Natural killer cell (primary cell): Measurements from ENCODE around the gene IGFBP3. TPM values are rescaled to one million over a fixed set of nuclear protein-coding genes. Genes with fewer than 3 reads are reported as not detected.

Source experiments
- ATAC-seq, 3 donors: fragments of 150-1000 bp in 2 of 3; fragments of 200-7000 bp in 1 of 3; cut with Tn5 transposase; 1 replicate in 1 of 3; 2 replicates in 2 of 3; pipeline ENCODE4 v1.10.0; 2021; ENCODE audit warnings: mild to moderate bottlenecking in 2 of 3, moderate library complexity in 2 of 3
- DNase-seq, 2 donors: peaks; one replicate each; pipeline versions ENCODE4 v3.0.0 to v3.0.0-alpha.2; 2013 to 2021; ENCODE audit warnings: mixed read lengths in 1 of 2
- H3K27ac ChIP-seq: one replicate; pipeline ENCODE4 v1.5.1; 2013; ENCODE audit warnings: mild to moderate bottlenecking, low read length
- H3K27me3 ChIP-seq: one replicate; pipeline ENCODE4 v1.6.1; 2013; ENCODE audit warnings: low read length; ENCODE audit not compliant: control insufficient read depth, insufficient read depth
- H3K36me3 ChIP-seq: one replicate; pipeline ENCODE4 v1.6.1; 2013; ENCODE audit warnings: low read length; ENCODE audit not compliant: control insufficient read depth, insufficient read depth
- H3K4me1 ChIP-seq: one replicate; pipeline ENCODE4 v1.6.1; 2013; ENCODE audit warnings: low read length; ENCODE audit not compliant: control insufficient read depth, insufficient read depth
- H3K4me3 ChIP-seq: one replicate; pipeline ENCODE4 v1.5.1; 2013; ENCODE audit warnings: low read length
- H3K9me3 ChIP-seq: one replicate; pipeline ENCODE4 v1.6.1; 2013; ENCODE audit warnings: low read length; ENCODE audit not compliant: control insufficient read depth, insufficient read depth
- H3K27ac Mint-ChIP-seq, 2 donors: one replicate each; pipeline ENCODE4 v1.8.0; 2022; ENCODE audit warnings: mild to moderate bottlenecking in 2 of 2, mixed read lengths in 2 of 2, moderate library complexity in 1 of 2
- H3K27me3 Mint-ChIP-seq, 2 donors: one replicate each; pipeline ENCODE4 v1.8.0; 2022; ENCODE audit warnings: low read depth in 2 of 2, mixed read lengths in 2 of 2
- H3K36me3 Mint-ChIP-seq: one replicate; pipeline ENCODE4 v1.8.0; 2022; ENCODE audit warnings: mixed read lengths
- H3K4me1 Mint-ChIP-seq, 2 donors: one replicate each; pipeline ENCODE4 v1.8.0; 2022; ENCODE audit warnings: mixed read lengths in 2 of 2
- H3K4me3 Mint-ChIP-seq: one replicate; pipeline ENCODE4 v1.8.0; 2022; ENCODE audit warnings: mild to moderate bottlenecking, moderate library complexity, mixed read lengths
- H3K9me3 Mint-ChIP-seq, 2 donors: one replicate each; pipeline ENCODE4 v1.8.0; 2022; ENCODE audit warnings: mixed read lengths in 2 of 2
- CTCF ChIP-seq: fragments of 200-600 bp; IDR thresholded peaks from one replicate; pipeline ENCODE4 v1.8.0; 2022; ENCODE audit warnings: antibody characterized with exemption
- WGBS: methylation state at CpG from one replicate; pipeline ENCODE4 v1.1.7; 2013; ENCODE audit warnings: missing lambda C conversion rate; ENCODE audit not compliant: insufficient coverage; 5-methylcytosine and 5-hydroxymethylcytosine counted together
- intact Hi-C: fragments of 100-400 bp; cut with micrococcal nuclease; formaldehyde crosslinking; loops from one replicate; pipeline ENCODE4 v1.14.2; 2022
- total RNA-seq, 4 donors: library from RNA; stranded (reverse); fragments of 120-200 nt in 1 of 4; gene quantifications; one replicate each; pipeline versions ENCODE4 v1.2.3 to v1.2.4, GENCODE V29; 2013 to 2022

The IGFBP3 gene
- total RNA-seq, 3 donors from 2014 or later (not counting 1 experiment from before 2014, with no cell fraction given), result 0.39 to 10.2 (median 1.2) TPM

DNA sequence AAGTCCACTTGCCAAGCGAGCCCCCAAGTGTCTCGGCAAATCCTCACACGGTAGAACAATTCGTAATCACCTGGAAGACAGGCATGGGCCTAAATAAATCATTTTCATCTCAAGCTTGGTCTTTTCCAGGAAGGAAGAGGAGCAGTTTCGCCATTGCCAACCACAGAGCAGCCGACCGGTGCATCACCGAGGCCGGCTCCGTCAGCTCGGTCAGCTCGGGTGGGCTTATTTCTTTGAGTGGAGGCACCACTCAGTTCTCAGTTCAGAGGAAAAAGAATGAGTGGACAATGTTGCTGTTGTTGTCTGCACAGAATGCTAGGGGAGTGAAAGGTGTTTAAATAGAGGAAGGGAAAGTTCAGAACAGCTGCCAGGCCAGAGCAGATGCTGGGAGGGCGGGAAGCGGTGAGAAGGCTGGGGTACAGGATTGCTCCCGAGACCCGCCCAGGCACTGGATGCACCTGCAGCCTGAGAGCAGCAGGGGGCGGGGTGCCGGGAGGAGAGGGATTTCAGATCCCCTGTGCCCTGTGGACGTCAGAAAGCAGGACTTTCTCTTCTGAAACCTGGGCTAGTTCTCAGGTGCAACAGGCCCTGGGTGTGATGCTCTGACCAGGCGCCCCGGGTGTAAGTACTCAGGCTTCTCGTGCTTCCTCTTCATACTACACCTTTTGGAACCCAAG is 17.7 kb upstream of the IGFBP3 start:
- Mint-ChIP-seq H3K36me3 (no peaks in the 10 kb centered on the region), H3K9me3 (peaks cover 4% of the 10 kb centered on the region in 2 donors), H3K4me1 (peaks cover 5 to 11% of the 10 kb centered on the region in 2 donors), H3K27ac (no peak overlapping the region), H3K4me3 (no peak overlapping the region), H3K27me3 (peaks cover 0 to 9% of the 10 kb centered on the region in 2 donors)
- TF ChIP-seq CTCF, result no peak
- ATAC-seq, result no peak
- Histone ChIP-seq H3K27me3 (no peaks in the 10 kb centered on the region), H3K27ac (no peak overlapping the region), H3K4me1 (peaks cover 13% of the 10 kb centered on the region), H3K36me3 (no peaks in the 10 kb centered on the region), H3K9me3 (peaks cover 10% of the 10 kb centered on the region), H3K4me3 (no peak overlapping the region)
- 87% methylated on average over 22 of the region's 22 CpGs for WGBS
- DNase-seq, result no peak
- intact Hi-C loops, result no loop called here

GRCh38 chr7:45937862-45938261 is 16.8 kb upstream of the IGFBP3 start:
- H3K27me3 ChIP-seq, result no peaks in the 10 kb centered on the region
- H3K9me3 ChIP-seq, result peaks cover 10% of the 10 kb centered on the region
- intact Hi-C loops, result no loop called here
- Mint-ChIP-seq H3K4me3 (no peak overlapping the region), H3K27ac (no peak overlapping the region), H3K4me1 (peaks cover 5 to 11% of the 10 kb centered on the region in 2 donors), H3K27me3 (peaks cover 0 to 15% of the 10 kb centered on the region in 2 donors), H3K9me3 (peaks cover 4% of the 10 kb centered on the region in 2 donors), H3K36me3 (no peaks in the 10 kb centered on the region)
- no peaks in the 10 kb centered on the region for H3K36me3 ChIP-seq
- DNase-seq (no peak), ATAC-seq (no peak)
- no peak overlapping the region for H3K27ac ChIP-seq
- no peak for TF ChIP-seq CTCF
- H3K4me3 ChIP-seq, result no peak overlapping the region
- H3K4me1 ChIP-seq, result peaks cover 13% of the 10 kb centered on the region
- WGBS, result 83% methylated on average over 2 of the region's 2 CpGs

DNA sequence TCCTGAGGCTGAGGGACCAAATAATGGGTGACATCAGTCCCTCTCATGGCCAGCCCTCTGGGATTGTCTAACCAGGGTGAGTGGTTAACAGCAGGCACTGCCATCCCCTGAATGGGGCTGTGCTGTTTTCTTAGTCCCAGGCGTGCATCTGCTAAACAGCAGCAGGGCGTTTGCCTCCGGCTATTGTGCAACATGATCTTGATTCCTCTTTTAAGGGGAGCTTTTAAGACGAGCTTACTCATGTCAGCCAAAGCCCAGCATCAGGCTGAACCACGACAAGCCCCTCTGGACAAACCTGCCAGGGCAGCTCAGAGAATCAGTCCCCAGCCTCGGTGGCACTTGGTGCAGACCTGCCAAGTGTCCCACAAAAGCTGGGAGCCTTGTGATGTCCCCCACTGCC is 16.2 kb upstream of the IGFBP3 start:
- peaks cover 4% of the 10 kb centered on the region in 2 donors for H3K9me3 Mint-ChIP-seq
- no peaks in the 10 kb centered on the region for H3K36me3 Mint-ChIP-seq
- no peaks in the 10 kb centered on the region for H3K36me3 ChIP-seq
- 63% methylated on average over 6 of the region's 6 CpGs for WGBS
- intact Hi-C loops, result no loop called here
- no peak overlapping the region for H3K27ac ChIP-seq
- no peak overlapping the region for H3K4me3 ChIP-seq
- ATAC-seq (no peak), DNase-seq (no peak)
- H3K27me3 Mint-ChIP-seq, result peaks cover under 1 to 16% of the 10 kb centered on the region in 2 donors
- no peak overlapping the region for H3K27ac Mint-ChIP-seq
- no peaks in the 10 kb centered on the region for H3K27me3 ChIP-seq
- no peak overlapping the region for H3K4me3 Mint-ChIP-seq
- peaks cover 10% of the 10 kb centered on the region for H3K9me3 ChIP-seq
- H3K4me1 Mint-ChIP-seq, result peaks cover 5 to 11% of the 10 kb centered on the region in 2 donors
- TF ChIP-seq CTCF, result no peak
- H3K4me1 ChIP-seq, result peaks cover 13% of the 10 kb centered on the region

DNA sequence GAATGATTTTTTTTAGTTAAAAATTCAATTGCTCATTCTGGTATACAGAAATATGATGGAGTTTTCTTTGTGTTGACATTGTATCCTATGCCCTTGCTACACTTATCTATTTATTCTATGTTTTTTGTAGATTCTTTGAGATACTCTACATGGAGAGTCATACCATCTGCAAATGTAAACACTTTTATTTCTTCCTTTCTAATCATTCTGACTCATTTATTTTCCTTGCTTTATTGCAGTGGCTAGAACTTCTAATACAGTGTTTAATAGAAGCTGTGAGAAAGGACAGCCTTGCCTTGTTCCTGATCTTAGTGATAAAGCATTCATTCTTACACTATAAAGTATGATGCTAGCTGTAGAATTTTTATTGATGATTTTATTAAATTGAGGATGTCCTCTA is 9.9 kb upstream of the IGFBP3 start:
- Mint-ChIP-seq H3K4me3 (no peak overlapping the region), H3K27me3 (peaks cover 13 to 26% of the 10 kb centered on the region in 2 donors), H3K9me3 (no peaks in the 10 kb centered on the region), H3K4me1 (no peaks in the 10 kb centered on the region), H3K27ac (no peak overlapping the region), H3K36me3 (no peaks in the 10 kb centered on the region)
- Histone ChIP-seq H3K27me3 (no peaks in the 10 kb centered on the region), H3K4me1 (no peaks in the 10 kb centered on the region), H3K36me3 (no peaks in the 10 kb centered on the region), H3K9me3 (no peaks in the 10 kb centered on the region), H3K4me3 (no peak overlapping the region), H3K27ac (no peak overlapping the region)
- intact Hi-C loops, result no loop called here
- TF ChIP-seq CTCF, result no peak
- ATAC-seq, result no peak
- DNase-seq, result no peak
